Endodermal cell (in vitro differentiated cells): ENCODE data around the gene EIF4H. TPM values are rescaled to one million over a fixed set of nuclear protein-coding genes. Genes with fewer than 3 reads are reported as not detected.

Experiments used
- DNase-seq: peaks from one replicate; pipeline ENCODE4 v3.0.0-alpha.2; 2017
- H3K27ac ChIP-seq: 2 replicates; pipeline ENCODE4 v1.5.1; 2013; ENCODE audit warnings: mild to moderate bottlenecking, low read depth, low read length, moderate library complexity
- H3K27me3 ChIP-seq: 2 replicates; pipeline ENCODE4 v1.6.1; 2013; ENCODE audit warnings: mild to moderate bottlenecking, low read length, moderate library complexity; ENCODE audit not compliant: insufficient read depth, control insufficient read depth, poor library complexity, severe bottlenecking
- H3K36me3 ChIP-seq: 2 replicates; pipeline ENCODE4 v1.7.0; 2013; ENCODE audit warnings: mild to moderate bottlenecking, low read length, moderate library complexity; ENCODE audit not compliant: control insufficient read depth, insufficient read depth
- H3K4me1 ChIP-seq: one replicate; pipeline ENCODE4 v1.7.0; 2013; ENCODE audit warnings: low read length; ENCODE audit not compliant: control insufficient read depth, insufficient read depth
- H3K4me3 ChIP-seq: 2 replicates; pipeline ENCODE4 v1.5.1; 2013; ENCODE audit warnings: mild to moderate bottlenecking, low read length, moderate library complexity
- H3K9ac ChIP-seq: 2 replicates; pipeline ENCODE4 v1.6.1; 2013; ENCODE audit warnings: mild to moderate bottlenecking, low read length, moderate library complexity; ENCODE audit not compliant: poor library complexity, severe bottlenecking; ENCODE audit errors: extremely low read depth
- H3K9me3 ChIP-seq: 2 replicates; pipeline ENCODE4 v1.6.1; 2013; ENCODE audit warnings: mild to moderate bottlenecking, low read length, moderate library complexity; ENCODE audit not compliant: control insufficient read depth
- H3K27ac Mint-ChIP-seq: 2 replicates; pipeline ENCODE4 v1.8.0; 2020; ENCODE audit warnings: mixed read lengths
- H3K27me3 Mint-ChIP-seq: 2 replicates; pipeline ENCODE4 v1.8.0; 2021; ENCODE audit warnings: mild to moderate bottlenecking, mixed read lengths; ENCODE audit not compliant: insufficient read depth
- H3K36me3 Mint-ChIP-seq: 2 replicates; pipeline ENCODE4 v1.8.0; 2020; ENCODE audit warnings: low read depth, mixed read lengths
- H3K4me1 Mint-ChIP-seq: 2 replicates; pipeline ENCODE4 v1.8.0; 2020; ENCODE audit warnings: mixed read lengths
- H3K4me3 Mint-ChIP-seq: 2 replicates; pipeline ENCODE4 v1.8.0; 2020; ENCODE audit warnings: mild to moderate bottlenecking, moderate library complexity, mixed read lengths
- H3K9me3 Mint-ChIP-seq: 2 replicates; pipeline ENCODE4 v1.8.0; 2020; ENCODE audit warnings: mild to moderate bottlenecking, mixed read lengths
- WGBS, 2 experiments: methylation state at CpG; one replicate each; pipeline versions ENCODE4 v1.1.5 to v1.1.7; 2013; ENCODE audit warnings: missing lambda C conversion rate in 2 of 2, mixed read lengths in 1 of 2; ENCODE audit not compliant: insufficient coverage in 1 of 2, insufficient read length in 1 of 2; 5-methylcytosine and 5-hydroxymethylcytosine counted together
- total RNA-seq, 2 donors: library from RNA; stranded (reverse); fragmentation: NEBNext Ultra II Directional in 1 of 2; extraction: Animal tissue kit (Norgen Biotek cat#: 25700) in 1 of 2; gene quantifications; 2 replicates in 1 of 2; 3 replicates in 1 of 2; pipeline ENCODE4 v1.2.1, GENCODE V29; 2021
- TF ChIP-seq, protein P1 (sequence below): fragments of 200-600 bp; sonication (generic); conservative IDR thresholded peaks from 2 replicates; pipeline ENCODE4 v1.5.0; 2021; ENCODE audit warnings: antibody characterized with exemption, mild to moderate bottlenecking

Gene EIF4H
- total RNA-seq, 2 donors from 2014 or later, result 305 to 346 TPM

DNA sequence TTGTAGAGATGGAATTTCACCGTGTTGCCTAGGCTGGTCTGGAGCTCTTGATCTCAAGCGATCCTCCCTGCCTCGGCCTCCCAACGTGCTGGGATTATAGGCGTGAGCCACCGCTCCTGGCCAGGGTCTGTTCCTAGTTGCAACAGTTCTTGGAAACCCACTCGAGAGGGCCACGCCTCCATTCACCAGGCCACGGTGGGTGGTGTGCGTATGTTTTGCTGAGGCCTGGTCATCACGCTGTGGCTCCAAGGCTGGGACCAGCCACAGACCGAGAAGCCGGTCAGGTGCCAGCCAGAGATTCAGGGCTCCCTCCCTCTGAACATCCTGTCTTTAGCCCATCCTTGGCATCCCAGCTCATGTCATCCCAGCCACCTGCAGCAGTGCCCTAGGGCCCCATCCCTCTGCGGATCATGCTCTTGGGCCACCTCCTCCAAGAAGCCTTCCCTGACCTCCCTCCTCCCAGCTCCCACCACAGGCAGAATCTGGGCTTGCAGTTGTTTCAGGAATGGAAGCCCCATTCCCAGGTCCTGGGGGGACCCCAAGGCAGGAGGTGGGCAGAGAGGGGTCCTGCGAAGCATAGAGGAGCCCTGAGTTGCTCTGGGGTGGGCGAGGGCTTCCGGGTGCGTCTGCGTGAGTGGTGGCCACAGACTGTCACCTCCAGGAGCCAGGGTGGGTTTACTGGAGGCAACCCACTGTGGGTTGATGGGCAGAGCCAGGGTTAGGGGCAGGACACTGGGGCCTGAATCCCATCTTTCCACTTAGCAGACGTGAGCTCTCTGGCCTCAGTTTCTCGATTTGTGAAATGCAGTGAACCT lies 40.9 kb downstream of the EIF4H start:
- no peak for DNase-seq
- WGBS, 2 experiments, result 94 to 97% methylated on average over 8 to 21 of the region's 21 CpGs
- TF ChIP-seq, protein P1, sequence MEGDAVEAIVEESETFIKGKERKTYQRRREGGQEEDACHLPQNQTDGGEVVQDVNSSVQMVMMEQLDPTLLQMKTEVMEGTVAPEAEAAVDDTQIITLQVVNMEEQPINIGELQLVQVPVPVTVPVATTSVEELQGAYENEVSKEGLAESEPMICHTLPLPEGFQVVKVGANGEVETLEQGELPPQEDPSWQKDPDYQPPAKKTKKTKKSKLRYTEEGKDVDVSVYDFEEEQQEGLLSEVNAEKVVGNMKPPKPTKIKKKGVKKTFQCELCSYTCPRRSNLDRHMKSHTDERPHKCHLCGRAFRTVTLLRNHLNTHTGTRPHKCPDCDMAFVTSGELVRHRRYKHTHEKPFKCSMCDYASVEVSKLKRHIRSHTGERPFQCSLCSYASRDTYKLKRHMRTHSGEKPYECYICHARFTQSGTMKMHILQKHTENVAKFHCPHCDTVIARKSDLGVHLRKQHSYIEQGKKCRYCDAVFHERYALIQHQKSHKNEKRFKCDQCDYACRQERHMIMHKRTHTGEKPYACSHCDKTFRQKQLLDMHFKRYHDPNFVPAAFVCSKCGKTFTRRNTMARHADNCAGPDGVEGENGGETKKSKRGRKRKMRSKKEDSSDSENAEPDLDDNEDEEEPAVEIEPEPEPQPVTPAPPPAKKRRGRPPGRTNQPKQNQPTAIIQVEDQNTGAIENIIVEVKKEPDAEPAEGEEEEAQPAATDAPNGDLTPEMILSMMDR, result no peak

DNA sequence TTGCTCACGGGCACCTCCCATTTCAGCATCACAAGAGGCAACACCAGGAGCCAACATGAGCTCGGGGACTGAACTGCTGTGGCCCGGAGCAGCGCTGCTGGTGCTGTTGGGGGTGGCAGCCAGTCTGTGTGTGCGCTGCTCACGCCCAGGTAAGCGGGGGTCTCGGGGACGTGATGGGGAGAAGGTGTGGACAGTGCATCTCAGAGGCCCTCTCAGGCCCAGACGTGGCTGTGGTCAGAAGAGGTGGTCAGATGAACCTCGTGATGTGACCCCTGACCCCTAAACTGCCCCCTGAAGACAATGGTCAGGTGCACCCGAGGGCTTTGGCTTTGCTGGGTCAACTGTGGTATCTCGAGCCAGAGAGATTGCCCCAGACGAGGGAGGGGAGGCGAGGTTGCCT lies 41.8 kb downstream of the EIF4H start:
- no peaks in the 10 kb centered on the region for H3K36me3 ChIP-seq
- H3K27ac ChIP-seq, result no peak overlapping the region
- no peak overlapping the region for H3K27ac Mint-ChIP-seq
- H3K4me3 ChIP-seq, result no peak overlapping the region
- H3K4me3 Mint-ChIP-seq, result no peak overlapping the region
- 80 to 92% methylated on average over 11 to 15 of the region's 15 CpGs for WGBS, 2 experiments
- no peaks in the 10 kb centered on the region for H3K27me3 ChIP-seq
- H3K9me3 Mint-ChIP-seq, result no peaks in the 10 kb centered on the region
- H3K4me1 Mint-ChIP-seq, result no peaks in the 10 kb centered on the region
- no peaks in the 10 kb centered on the region for H3K27me3 Mint-ChIP-seq
- no peaks in the 10 kb centered on the region for H3K9me3 ChIP-seq
- H3K4me1 ChIP-seq, result no peaks in the 10 kb centered on the region
- no peaks in the 10 kb centered on the region for H3K36me3 Mint-ChIP-seq
- DNase-seq, result no peak
- TF ChIP-seq, protein P1, result no peak
- H3K9ac ChIP-seq, result no peak overlapping the region

More for the DNA sequence above, 40.9 kb downstream of the EIF4H start:
- H3K9me3 Mint-ChIP-seq, result no peaks in the 10 kb centered on the region
- Histone ChIP-seq H3K9ac (no peak overlapping the region), H3K9me3 (no peaks in the 10 kb centered on the region), H3K27me3 (no peaks in the 10 kb centered on the region), H3K4me3 (no peak overlapping the region), H3K36me3 (no peaks in the 10 kb centered on the region), H3K4me1 (no peaks in the 10 kb centered on the region), H3K27ac (no peak overlapping the region)
- H3K27me3 Mint-ChIP-seq, result no peaks in the 10 kb centered on the region
- no peaks in the 10 kb centered on the region for H3K36me3 Mint-ChIP-seq
- no peak overlapping the region for H3K4me3 Mint-ChIP-seq
- H3K27ac Mint-ChIP-seq, result no peak overlapping the region
- H3K4me1 Mint-ChIP-seq, result no peaks in the 10 kb centered on the region

DNA sequence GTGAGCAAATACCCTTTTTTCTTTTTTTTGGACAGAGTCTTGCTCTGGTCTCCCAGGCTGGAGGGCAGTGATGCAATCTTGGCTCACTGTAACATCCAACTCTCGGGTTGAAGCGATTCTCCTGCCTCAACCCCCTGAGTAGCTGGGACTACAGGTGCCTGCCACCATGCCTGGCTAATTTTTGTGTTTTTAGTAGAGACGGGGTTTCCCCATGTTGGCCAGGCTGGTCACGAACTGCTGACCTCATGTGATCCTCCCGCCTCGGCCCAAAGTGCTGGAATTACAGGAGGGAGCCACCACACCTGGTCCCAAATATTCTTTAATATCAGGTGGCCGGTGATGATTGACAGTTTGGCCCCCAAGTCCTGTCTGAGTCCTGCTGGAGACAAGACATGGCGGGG lies 42.2 kb downstream of the EIF4H start:
- Histone ChIP-seq H3K9ac (no peak overlapping the region), H3K9me3 (no peaks in the 10 kb centered on the region), H3K4me1 (no peaks in the 10 kb centered on the region), H3K27ac (no peak overlapping the region), H3K27me3 (no peaks in the 10 kb centered on the region), H3K36me3 (no peaks in the 10 kb centered on the region), H3K4me3 (no peak overlapping the region)
- no peak overlapping the region for H3K4me3 Mint-ChIP-seq
- H3K36me3 Mint-ChIP-seq, result no peaks in the 10 kb centered on the region
- no peaks in the 10 kb centered on the region for H3K9me3 Mint-ChIP-seq
- whole genome bisulfite sequencing, 2 experiments, result 88 to 89% methylated on average over 8 of the region's 8 CpGs
- H3K27ac Mint-ChIP-seq, result no peak overlapping the region
- no peak for DNase-seq
- no peaks in the 10 kb centered on the region for H3K27me3 Mint-ChIP-seq
- no peaks in the 10 kb centered on the region for H3K4me1 Mint-ChIP-seq
- TF ChIP-seq, protein P1, result no peak
